Peyer's patch (tissue), 4 donors: ENCODE data around the gene HSPB2.

Source experiments
- POLR2A ChIP-seq, 2 donors: fragments of 450-650 bp; IDR thresholded peaks; one replicate each; pipeline ENCODE4 v1.5.1; 2017; ENCODE audit warnings: antibody characterized with exemption in 2 of 2, mild to moderate bottlenecking in 2 of 2, moderate library complexity in 2 of 2
- TF ChIP-seq, protein P1 (sequence below), 6 experiments: fragments of 450-650 bp in 4 of 6; fragments of 200-600 bp in 2 of 6; sonication (generic) in 1 of 6; IDR thresholded peaks; one replicate each; pipeline ENCODE4 v1.5.1; 2017 to 2019; ENCODE audit warnings: antibody characterized with exemption in 6 of 6, mild to moderate bottlenecking in 3 of 6, moderate library complexity in 1 of 6

- TF ChIP-seq, protein P1, sequence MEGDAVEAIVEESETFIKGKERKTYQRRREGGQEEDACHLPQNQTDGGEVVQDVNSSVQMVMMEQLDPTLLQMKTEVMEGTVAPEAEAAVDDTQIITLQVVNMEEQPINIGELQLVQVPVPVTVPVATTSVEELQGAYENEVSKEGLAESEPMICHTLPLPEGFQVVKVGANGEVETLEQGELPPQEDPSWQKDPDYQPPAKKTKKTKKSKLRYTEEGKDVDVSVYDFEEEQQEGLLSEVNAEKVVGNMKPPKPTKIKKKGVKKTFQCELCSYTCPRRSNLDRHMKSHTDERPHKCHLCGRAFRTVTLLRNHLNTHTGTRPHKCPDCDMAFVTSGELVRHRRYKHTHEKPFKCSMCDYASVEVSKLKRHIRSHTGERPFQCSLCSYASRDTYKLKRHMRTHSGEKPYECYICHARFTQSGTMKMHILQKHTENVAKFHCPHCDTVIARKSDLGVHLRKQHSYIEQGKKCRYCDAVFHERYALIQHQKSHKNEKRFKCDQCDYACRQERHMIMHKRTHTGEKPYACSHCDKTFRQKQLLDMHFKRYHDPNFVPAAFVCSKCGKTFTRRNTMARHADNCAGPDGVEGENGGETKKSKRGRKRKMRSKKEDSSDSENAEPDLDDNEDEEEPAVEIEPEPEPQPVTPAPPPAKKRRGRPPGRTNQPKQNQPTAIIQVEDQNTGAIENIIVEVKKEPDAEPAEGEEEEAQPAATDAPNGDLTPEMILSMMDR (IDR thresholded peaks at IDR 0.05): no peak
- TF ChIP-seq POLR2A (IDR thresholded peaks at IDR 0.05): no peak
Observed at GRCh38 chr11:111913997-111914396, 1.5 kb downstream of the HSPB2 start.
